Measurements from ENCODE around the gene CWF19L1.

The CWF19L1 gene

GRCh38 chr10:100183481-100183880 is 84.0 kb downstream of the CWF19L1 start:
- H3K27ac ChIP-seq, result no peak overlapping the region

GRCh38 chr10:100182908-100183307 is 84.5 kb downstream of the CWF19L1 start:
- no peak for DNase-seq
- Histone ChIP-seq H3K27me3 (replicated peaks) (no peaks in the 10 kb centered on the region), H3K4me3 (ENCODE audit: low read depth, low read length) (no peak overlapping the region), H3K27ac (no peak overlapping the region), H3K36me3 (replicated peaks) (no peaks in the 10 kb centered on the region)
- TF ChIP-seq, protein P1, sequence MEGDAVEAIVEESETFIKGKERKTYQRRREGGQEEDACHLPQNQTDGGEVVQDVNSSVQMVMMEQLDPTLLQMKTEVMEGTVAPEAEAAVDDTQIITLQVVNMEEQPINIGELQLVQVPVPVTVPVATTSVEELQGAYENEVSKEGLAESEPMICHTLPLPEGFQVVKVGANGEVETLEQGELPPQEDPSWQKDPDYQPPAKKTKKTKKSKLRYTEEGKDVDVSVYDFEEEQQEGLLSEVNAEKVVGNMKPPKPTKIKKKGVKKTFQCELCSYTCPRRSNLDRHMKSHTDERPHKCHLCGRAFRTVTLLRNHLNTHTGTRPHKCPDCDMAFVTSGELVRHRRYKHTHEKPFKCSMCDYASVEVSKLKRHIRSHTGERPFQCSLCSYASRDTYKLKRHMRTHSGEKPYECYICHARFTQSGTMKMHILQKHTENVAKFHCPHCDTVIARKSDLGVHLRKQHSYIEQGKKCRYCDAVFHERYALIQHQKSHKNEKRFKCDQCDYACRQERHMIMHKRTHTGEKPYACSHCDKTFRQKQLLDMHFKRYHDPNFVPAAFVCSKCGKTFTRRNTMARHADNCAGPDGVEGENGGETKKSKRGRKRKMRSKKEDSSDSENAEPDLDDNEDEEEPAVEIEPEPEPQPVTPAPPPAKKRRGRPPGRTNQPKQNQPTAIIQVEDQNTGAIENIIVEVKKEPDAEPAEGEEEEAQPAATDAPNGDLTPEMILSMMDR (IDR thresholded peaks at IDR 0.05; ENCODE audit: low read depth, low read length, missing control alignments), result no peak
- in situ Hi-C loops (cut with HindIII; ENCODE audit: low pct_ligation_motif_present, low sequenced_read_pairs), result no loop called here

More at GRCh38 chr10:100183481-100183880, 84.0 kb downstream of the CWF19L1 start:
- DNase-seq, result no peak
- H3K4me3 ChIP-seq (ENCODE audit: low read depth, low read length), result no peak overlapping the region
- no peaks in the 10 kb centered on the region for H3K27me3 ChIP-seq (replicated peaks)
- no peaks in the 10 kb centered on the region for H3K36me3 ChIP-seq (replicated peaks)
- TF ChIP-seq, protein P1 (IDR thresholded peaks at IDR 0.05; ENCODE audit: low read depth, low read length, missing control alignments), result no peak
- in situ Hi-C loops (cut with HindIII; ENCODE audit: low pct_ligation_motif_present, low sequenced_read_pairs), result no loop called here

Measured in brain microvascular endothelial cell (primary cell).